Inferior parietal cortex (tissue), 1 donor: Measurements from ENCODE around the gene CCDC194.

Source experiments
- DNase-seq: peaks from one replicate; pipeline ENCODE4 v3.0.0-alpha.2; 2016; ENCODE audit errors: extremely low spot score

The CCDC194 gene

DNA sequence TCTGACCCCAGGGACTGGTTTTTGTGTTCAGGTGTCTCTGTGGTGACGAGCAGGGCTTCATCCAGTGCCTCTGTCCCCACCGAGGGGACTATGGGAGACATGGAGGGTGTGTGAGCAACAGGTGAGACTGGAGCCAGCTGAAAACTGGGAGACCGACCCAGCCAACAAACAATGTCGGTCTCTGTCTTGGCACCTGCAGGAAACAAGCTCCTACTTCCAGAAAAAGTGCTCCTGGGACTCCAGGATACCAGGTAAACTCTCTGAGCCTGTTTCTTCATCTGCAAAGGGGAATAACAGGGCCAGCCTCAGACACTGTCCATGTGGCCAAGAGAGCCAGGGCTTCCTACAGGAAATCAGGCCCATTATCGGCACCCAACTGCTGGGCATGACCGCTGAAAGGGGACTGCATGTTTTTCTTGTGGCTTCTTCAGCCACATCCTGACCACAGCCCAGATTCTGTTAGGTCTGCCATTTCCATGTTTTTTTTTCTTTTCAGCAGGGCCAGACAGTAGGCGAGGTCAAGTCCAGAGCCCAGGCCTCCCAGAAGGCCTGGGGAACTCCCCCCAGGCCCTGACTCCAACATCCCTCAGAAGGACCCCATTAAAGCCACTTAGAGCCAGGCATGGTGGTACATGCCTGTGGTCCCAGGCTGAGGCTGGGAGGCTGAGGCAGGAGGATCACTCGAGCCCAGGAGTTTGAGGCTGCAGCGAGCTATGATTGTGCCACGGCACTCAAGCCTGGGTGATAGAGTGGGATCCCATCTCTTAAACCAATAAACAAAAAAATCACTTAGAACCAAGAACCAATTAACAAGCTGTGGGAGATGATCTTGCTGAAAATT lies 12.3 kb upstream of the CCDC194 start:
- no peak for DNase-seq

DNA sequence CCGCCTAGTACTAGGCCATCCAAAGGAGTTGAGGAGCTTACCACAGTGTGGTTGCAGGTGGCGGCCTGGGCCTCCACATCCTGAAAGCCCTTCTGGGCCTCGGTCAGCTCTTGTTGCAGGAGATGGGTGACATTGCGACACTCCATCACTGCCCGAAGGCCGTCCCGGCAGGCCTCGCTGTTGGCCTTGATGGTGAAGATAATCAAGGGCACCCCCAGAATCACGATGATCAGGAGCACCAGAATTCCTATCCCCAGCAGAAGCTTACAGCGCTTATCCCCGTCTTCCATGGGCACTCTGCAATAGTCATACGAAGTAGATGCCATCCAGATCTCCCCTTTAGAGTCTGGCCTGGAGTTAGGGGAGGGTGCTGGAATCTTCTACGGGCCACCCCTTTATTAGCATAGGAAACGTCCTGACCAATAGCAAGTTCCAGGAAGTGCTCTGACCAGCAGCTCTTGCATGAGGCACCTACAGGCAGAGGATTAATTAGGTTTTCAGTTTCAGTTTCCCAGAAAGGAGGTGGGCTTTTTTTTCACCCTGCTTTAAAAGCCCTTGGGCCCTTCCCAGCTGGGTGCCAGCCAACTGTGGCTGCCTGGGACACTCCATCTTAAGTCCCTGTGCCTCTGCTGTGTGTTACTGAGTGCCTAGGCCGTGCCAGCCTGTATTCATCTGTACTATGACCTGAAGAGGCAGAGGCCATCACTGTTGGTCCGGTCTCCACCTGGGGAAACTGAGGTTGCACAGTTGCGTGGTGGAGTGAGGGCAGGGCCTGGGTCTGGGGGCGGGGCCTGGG lies 11.5 kb upstream of the CCDC194 start, which contains the start of gene BST2:
Gene BST2, minus strand, starts transcription at position 381 of the 796 bp plus-strand sequence. Its CDS starts 55 bp downstream, at position 326.
- DNase-seq = peak; percentile 42

DNA sequence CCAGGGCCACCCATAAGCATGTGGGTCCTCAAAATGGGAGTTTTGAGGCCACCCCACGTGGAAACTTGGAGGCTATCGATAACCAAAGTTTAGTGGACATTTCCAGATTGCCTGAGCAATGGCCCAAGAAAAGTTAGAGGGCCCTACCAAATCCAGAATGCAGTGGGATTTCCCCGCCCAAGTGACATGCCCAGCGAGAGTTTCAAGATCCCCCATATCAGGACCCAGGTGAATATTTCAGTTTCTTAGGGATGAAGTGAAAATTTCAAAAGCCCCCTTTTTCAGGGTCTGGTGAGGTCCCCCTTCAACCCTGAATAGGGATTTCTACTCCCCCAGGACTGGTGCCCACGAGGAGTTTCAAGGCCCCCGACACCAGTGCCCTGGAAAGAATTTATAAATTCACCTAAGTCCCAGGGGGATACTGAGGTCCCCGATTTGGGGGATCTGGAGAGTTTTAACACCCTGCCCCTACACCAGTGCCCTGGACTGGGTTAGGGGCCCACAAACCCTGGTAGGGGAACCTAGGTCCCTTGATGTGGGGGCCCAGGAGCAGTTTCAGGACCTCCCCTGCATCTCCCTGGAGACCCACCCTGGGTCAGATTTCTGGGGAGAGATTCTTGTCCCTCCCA lies 10.7 kb upstream of the CCDC194 start:
- DNase-seq = no peak

DNA sequence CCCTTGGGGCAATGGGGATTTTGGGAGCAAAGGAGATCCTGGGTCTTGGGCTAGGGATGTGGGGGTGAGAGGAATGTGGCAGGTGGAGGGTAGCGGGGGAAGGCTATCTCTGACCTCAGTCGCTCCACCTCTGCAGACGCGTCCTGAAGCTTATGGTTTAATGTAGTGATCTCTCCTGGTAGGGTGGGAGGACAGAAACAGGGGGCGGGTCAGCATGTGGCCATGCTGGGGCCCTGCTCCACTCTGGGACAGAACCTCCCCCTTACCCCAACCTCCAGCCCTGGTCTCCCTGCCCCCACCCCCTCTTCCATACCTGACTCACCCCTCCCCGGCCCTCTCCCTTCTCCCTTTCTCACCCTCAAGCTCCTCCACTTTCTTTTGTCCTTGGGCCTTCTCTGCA lies 10.0 kb upstream of the CCDC194 start:
- no peak for DNase-seq

DNA sequence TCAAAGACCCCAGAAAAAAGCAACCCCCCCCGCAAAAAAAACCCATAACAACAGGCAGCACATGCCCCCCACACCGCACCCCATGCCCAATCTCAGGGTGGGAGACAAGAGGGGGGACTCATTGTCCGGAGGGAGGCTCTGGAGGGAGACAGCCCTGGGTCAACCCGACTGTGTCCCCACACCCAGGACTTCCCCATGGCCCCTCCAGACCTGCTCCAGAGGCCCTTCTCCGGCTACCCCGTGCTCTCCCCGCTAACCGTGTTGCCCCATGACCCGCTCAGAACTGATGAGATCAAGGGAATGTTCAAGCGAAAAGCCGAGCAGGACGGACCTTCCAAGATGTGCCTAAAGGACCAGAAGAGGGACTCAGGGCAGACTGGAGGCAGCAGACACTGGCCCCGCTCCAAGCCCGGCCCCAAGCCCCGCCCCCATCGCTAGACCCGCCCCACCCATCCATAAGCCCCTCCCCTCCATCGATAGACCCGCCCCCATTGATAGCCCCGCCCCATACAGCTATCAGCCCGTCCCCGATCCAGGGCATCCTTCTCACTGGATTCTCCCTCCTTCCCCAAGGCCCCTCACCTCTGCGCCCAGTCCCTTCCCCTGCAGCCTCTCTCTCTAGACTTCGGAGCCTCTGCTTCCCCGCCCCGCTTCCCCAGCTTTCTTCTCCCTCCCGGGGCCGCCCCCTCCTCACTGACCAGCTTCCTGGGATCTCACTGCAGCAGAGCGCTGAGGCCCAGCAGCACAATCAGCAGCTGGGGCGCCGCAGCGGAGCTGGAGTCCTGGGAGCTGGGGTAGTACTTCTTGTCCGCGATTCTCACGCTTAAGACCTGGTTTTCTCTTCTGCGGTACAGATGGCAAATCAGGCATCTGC lies 9.2 kb upstream of the CCDC194 start:
- no peak for DNase-seq

DNA sequence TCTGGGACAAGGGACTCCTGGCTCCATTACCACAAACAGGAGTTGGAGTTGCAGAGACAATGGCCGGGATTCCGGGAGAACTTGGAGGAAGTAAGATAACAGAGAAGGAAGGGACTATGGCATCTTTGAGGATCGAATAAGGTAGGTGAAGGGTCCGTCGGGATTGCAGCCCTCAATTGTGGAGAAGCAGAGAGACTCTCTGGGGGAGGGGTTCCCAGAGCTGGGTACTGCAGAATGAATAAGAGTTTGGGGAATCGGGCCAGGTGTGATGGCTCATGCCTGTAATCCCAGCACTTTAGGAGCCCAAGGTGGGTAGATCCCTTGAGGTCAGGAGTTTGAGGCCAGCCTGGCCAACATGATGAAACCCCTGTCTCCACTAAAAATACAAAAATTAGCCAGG lies 7.6 kb upstream of the CCDC194 start:
- DNase-seq = no peak

DNA sequence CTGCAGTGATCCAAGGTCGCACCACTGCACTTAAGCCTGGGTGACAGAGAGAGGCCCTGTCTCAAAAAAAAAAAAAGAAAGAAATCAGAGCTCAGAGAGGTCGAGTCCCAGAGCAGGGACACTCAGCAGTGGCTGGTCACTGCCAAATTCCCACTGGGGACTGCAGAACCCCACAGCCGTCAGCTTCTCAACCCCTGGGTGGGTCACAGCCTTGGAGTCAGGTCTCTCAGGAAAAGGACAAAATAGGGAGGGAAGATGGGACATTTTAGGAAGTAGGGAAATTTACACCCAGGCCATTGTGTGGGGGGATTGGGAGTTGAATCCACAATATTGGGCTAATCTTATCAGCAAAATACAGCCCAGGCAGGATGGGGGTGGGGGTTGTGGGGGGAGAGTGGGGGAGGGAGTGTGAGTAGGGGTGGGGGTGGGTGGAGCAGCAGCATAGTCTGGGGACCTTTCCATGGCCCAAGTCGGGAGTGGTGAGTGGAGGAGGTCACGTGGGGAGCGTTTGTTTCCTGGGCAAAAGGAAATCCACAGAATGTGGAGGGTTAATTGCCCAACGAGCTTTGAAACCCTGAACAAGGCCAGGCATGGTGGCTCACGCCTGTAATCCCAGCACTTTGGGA lies 5.0 kb upstream of the CCDC194 start:
- no peak for DNase-seq

DNA sequence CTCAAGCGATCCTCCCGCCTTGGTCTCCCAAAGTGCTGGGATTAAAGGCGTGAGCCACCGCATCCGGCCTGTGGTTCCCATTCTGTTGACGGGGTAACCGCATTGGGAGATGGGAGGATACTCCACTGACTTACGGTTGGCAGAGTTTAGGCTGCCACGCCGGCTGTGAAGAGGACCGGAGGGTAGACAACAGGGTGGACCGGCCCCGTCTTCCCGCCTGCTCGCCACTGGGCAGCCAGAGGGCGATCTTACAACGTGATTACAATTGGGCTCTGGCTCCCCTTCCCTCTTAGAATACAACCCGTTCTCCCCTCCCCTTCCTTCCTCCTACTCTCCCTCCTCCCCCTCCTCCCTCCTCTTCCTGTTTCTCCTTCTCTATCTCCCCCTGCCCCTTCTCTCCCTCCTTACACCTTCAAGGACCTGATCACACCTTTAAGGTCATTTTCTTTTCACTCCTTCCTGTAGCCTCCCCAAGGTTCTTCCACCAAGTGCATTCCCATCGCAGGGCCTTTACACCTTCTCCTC lies 957 bp upstream of the CCDC194 start:
- peak; percentile 37 for DNase-seq

DNA sequence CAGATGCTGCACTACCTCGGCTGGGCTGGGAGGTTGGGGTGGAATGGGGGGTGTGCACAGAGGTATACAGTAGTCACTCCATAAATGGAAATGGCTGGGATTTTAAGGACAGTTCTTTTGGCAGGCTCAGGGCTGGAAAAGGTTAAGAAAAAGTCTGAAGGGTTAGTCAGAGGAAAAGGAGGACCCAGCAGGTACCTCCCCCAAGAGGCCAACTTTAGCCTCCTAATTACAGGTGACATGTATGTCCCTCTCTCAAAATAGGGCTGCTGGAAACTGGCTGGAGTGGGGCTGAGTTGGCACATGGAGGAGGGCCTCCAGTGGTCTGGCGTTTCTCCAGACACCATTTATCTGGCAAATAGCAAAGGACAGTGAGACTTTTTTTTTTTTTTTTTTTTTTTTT lies 994 bp downstream of the CCDC194 start:
- DNase-seq = no peak

DNA sequence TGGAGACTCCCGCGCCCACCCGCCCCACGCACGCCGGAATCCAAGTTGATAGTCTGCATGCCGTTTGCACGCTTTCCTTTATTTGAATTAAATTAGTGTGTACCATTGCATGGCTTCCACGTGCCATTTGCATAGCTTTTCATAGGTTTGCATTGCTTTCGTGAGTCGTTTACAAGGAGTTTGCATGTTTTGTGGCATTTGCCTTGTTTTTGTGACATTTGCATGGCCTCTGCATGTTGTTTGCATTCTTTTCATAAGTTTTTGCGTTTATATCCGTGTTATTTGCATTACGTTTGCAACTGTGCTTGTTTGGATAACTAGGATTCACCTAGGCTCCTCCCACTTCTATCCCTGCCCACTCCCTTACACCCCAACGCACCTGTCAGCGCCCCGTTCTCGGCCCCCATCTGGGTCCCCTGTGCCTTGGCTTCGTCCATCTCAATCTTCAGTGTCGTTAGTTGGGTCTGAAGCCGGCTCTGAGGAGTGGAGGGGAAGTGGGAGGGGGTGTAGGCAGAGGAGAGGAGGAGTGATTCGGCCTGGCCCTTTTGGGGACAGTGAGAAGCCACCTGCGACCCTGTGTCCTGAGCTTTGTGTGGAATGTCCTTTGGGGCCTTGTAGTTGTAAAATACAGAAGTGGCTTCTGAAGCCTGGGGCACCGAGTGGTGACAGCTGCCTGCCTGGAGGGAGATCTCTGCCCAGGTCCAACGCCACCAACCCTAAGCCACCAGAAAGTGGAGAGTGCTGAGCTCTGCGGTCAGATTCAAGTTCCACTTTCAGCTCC lies 2.4 kb downstream of the CCDC194 start:
- peak; percentile 26 for DNase-seq

DNA sequence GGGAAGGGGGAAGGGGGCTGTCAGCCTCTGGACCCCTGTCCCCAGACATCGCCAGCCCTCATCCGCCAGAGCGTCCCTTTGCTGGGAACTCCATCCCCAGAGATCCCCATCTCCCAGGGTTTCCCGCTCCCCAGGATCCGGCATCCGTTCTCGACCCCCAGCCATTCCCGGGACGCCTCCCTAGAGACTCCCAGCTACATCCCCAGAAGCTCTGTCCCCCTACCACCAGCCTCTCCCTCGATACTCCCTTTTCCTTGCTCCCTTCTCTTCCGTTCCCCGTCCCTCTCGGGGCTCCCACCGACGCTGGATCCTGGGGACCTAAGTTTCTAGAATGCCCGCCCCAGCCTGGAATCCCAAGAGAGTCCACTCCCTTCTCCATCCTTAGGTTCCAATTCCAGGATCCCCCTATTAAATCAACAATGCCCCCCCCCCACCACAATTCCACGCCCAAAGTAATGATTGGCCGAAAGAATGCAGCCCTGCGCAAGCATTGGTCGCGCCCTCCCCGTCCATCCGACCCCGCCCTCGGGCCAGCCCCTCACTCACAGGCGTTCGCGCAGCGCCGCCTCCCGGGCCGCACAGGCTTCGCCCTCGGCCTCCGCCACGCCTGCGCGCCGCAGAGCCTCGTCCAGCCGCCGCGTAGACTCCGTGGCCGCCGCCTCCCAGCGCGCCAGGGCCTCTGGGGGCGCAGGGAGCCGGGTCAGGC lies 3.2 kb downstream of the CCDC194 start:
- peak; percentile 75 for DNase-seq

DNA sequence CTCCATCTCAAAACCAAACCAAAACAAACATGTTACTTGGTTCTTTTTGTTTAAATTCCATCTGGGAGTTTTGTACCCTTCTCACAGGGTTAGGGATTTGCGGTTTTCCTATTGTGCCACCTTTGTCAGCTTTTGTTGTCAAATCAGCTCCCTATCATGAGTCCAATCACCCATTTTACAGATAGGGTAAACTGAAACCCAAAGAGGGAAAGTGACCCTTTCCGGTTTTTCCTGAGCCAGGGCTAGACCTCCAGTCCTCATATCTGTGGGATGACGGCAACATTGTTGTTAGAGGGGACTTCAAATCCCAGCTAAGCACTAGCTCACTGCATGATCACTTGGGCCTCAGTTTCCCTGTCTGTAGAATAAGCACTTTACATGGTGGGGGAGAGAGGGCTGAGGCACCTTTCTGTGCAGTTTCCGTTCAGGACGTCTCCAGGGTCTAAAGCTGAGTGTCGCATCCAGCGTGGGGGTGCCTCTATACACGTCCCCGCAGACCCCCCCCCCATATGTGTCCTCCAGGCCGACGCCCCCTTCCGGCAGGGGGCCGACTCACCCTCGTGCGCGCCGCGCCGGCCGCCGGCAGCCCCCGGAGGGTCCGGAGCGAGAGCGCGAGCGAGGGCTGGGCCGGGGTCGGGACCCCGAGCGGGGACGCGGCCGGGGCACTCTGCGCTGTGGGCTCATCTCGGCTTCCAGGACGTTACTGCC lies 3.9 kb downstream of the CCDC194 start:
- no peak for DNase-seq

DNA sequence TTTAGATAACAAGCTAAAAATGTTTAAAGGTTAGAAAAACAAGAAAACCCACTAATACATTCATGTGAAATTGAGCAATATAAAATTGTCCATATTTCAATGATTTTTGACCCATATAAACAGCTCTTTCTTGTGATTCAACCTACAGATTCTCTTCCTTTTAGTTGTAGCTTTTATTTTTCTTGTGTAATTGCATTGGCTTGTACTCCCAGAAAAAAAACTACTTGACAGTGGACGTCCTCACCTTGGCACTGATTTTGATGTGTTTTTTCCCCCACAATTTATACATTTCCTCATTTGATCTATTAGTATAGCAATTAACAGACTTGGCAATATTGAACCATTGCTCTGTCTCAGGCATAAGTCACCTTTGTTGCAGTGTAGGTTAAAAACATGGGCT lies 4.7 kb downstream of the CCDC194 start:
- DNase-seq = no peak

DNA sequence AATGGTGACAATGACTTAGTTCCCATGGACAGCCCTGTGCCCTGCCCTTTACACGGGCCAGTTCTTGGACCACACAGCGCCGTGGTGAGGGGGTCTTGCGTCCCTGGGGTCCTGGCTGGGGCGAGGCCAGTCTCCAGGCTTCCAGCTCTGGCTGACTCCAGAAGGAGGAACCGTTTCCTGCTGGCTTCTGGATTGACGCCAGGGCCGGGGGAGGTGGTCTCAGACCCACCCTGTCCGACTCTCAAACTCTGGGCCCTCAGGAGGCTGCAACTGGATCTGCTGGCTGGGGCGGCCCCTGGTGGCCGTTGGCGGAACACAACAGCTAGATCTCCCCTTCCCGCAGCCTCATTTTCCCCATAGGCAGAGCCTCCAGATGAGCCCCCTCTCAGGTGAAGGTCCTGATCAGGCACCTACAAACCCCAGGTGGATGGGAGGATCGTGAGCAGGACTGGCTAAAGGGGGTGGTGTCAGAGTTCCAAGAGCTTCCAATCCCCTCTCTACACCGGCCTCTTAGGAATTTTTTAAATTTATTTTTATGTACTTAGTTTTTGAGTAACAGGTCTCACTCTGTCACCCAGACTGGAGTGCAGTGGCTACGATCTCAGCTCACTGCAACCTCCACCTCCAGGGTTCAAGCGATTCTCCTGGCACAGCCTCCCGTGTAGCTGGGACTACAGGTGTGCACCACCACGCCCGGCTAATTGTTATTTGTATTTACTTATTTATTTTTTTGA lies 8.0 kb downstream of the CCDC194 start:
- peak; percentile 29 for DNase-seq

DNA sequence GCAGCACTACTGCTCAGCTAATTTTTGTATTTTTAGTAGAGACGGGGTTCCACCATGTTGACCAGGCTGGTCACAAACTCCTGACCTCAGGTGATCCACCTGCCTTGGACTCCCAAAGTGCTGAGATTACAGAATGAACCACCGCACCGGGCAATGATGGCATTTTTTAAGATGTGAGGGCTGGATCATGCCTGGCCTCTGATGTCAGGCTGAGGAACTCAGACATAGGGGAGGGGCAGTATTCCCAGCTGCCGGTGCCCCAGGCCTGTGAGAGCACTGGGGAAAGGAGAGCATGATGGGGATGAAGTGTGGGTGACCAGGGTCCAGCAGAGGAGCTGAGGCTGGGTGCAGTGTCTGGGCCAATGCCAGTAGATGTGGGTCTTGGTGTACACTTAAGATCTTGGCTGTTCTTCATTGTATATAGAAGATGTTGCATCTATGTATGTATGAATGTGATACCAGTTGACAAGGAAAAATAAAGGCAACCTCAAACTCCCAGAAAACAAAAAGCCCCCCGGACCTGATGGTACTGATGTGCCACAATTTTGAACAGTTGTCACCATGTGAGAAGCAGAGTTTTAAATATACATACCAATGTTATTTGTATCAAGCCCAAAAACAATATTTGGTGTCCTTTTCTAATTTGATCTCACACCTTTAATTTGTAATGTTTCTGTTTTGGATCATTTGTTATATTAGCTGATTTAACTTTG lies 13.4 kb downstream of the CCDC194 start:
- no peak for DNase-seq

DNA sequence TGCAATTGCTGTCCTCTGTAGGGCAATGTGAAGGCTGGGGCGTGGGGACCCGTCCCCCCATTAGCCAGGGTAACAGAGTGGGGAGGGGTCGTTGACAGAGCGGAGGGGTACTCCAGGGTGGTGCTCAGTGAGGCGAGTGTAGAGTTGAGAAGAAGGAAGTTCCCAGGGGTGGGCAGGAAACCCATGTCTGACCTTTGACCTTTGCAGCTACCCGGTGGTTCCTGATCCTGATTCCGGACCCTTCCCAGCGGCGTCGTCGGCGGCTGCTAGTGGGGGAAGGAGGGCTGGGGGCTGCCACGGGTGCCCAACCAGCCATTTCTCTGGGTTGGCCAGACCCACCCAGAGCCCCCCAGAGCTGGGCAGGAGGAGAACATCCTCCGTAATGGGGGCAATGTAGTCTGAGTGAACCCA lies 14.8 kb downstream of the CCDC194 start:
- DNase-seq = no peak

DNA sequence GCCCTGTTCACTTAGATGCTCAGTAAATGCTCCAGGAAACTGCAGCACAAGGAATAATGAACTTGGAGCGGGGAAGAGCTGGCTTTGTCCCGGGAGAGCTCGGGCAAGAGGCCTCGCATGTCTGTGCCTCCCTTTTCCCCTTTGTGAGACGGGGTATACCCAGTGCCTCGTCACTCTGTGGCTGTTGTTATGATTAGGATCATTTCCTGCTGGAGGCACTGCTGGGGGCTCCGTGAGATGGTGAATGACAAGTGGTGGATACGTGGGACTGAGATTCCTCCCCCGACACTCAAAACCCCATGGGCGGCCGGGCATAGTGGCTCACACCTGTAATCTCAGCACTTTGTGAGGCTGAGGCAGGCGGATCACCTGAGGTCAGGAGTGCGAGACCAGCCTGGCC lies 15.7 kb downstream of the CCDC194 start:
- DNase-seq = no peak
